H9 (cell line): ENCODE measurements around the gene PTGER3. TPM values are rescaled to one million over a fixed set of nuclear protein-coding genes. Genes with fewer than 3 reads are reported as not detected.

ENCODE experiments used
- DNase-seq: peaks from one replicate; pipeline ENCODE4 v3.0.0-alpha.2; 2017
- H2AFZ ChIP-seq: one replicate; pipeline ENCODE4 v1.6.1; 2013; ENCODE audit warnings: mild to moderate bottlenecking, low read length, control low read depth, moderate library complexity
- H2AK5ac ChIP-seq: 2 replicates; pipeline ENCODE4 v1.6.1; 2013; ENCODE audit warnings: low read length, control low read depth, mixed read lengths; ENCODE audit not compliant: insufficient read length
- H2BK120ac ChIP-seq: one replicate; pipeline ENCODE4 v1.6.1; 2013; ENCODE audit warnings: low read depth, mild to moderate bottlenecking, low read length, control low read depth, inconsistent platforms; ENCODE audit not compliant: poor library complexity, severe bottlenecking
- H2BK12ac ChIP-seq: 2 replicates; pipeline ENCODE4 v1.6.1; 2013; ENCODE audit warnings: low read length, control low read depth, mixed read lengths, low read depth; ENCODE audit not compliant: insufficient read length
- H2BK15ac ChIP-seq: 2 replicates; pipeline ENCODE4 v1.6.1; 2013; ENCODE audit warnings: low read depth, low read length, control low read depth
- H2BK20ac ChIP-seq: one replicate; pipeline ENCODE4 v1.6.1; 2013; ENCODE audit warnings: low read depth, mild to moderate bottlenecking, low read length, control low read depth, inconsistent platforms; ENCODE audit not compliant: poor library complexity, severe bottlenecking
- H2BK5ac ChIP-seq: 2 replicates; pipeline ENCODE4 v1.6.1; 2013; ENCODE audit warnings: low read length, control low read depth, mixed read lengths; ENCODE audit not compliant: insufficient read length
- H3K14ac ChIP-seq: 2 replicates; pipeline ENCODE4 v1.6.1; 2013; ENCODE audit warnings: low read length, control low read depth; ENCODE audit not compliant: insufficient read depth
- H3K18ac ChIP-seq: 2 replicates; pipeline ENCODE4 v1.6.1; 2013; ENCODE audit warnings: low read depth, mild to moderate bottlenecking, mixed read lengths, low read length, control low read depth; ENCODE audit not compliant: insufficient read length
- H3K23ac ChIP-seq: 2 replicates; pipeline ENCODE4 v1.6.1; 2013; ENCODE audit warnings: low read length, control low read depth, mixed read lengths, low read depth; ENCODE audit not compliant: insufficient read length
- H3K23me2 ChIP-seq: 2 replicates; pipeline ENCODE4 v1.6.1; 2013; ENCODE audit warnings: low read depth, mild to moderate bottlenecking, mixed read lengths, low read length, control low read depth; ENCODE audit not compliant: insufficient read length, poor library complexity, severe bottlenecking
- H3K27ac ChIP-seq: 2 replicates; pipeline ENCODE4 v1.5.1; 2013; ENCODE audit warnings: low read length, control low read depth, mixed read lengths, low read depth; ENCODE audit not compliant: insufficient read length
- H3K27me3 ChIP-seq: 2 replicates; pipeline ENCODE4 v1.6.1; 2013; ENCODE audit warnings: low read length, control low read depth, inconsistent platforms; ENCODE audit not compliant: insufficient read depth
- H3K4ac ChIP-seq: 2 replicates; pipeline ENCODE4 v1.6.1; 2013; ENCODE audit warnings: low read depth, mild to moderate bottlenecking, control low read depth, inconsistent platforms, low read length, moderate library complexity
- H3K4me1 ChIP-seq: 2 replicates; pipeline ENCODE4 v1.6.1; 2013; ENCODE audit warnings: low read length, control low read depth, inconsistent platforms; ENCODE audit not compliant: insufficient read depth
- H3K4me2 ChIP-seq: 2 replicates; pipeline ENCODE4 v1.6.1; 2013; ENCODE audit warnings: low read length, control low read depth, mixed read lengths; ENCODE audit not compliant: insufficient read length, insufficient read depth
- H3K56ac ChIP-seq: 2 replicates; pipeline ENCODE4 v1.6.1; 2013; ENCODE audit warnings: low read depth, mild to moderate bottlenecking, mixed read lengths, low read length, control low read depth; ENCODE audit not compliant: insufficient read length
- H3K79me1 ChIP-seq: 2 replicates; pipeline ENCODE4 v1.6.1; 2013; ENCODE audit warnings: low read depth, mild to moderate bottlenecking, moderate library complexity, low read length, control low read depth, inconsistent platforms; ENCODE audit not compliant: insufficient read depth, poor library complexity, severe bottlenecking
- H3K79me2 ChIP-seq: 2 replicates; pipeline ENCODE4 v1.6.1; 2013; ENCODE audit warnings: low read length, control low read depth, inconsistent platforms; ENCODE audit not compliant: insufficient read depth
- H3K9ac ChIP-seq: 2 replicates; pipeline ENCODE4 v1.6.1; 2013; ENCODE audit warnings: low read length, control low read depth, mixed read lengths; ENCODE audit not compliant: insufficient read length; ENCODE audit errors: extremely low read depth
- H3K9me3 ChIP-seq: one replicate; pipeline ENCODE4 v1.6.1; 2013; ENCODE audit warnings: low read depth, low read length, inconsistent platforms; ENCODE audit not compliant: control insufficient read depth
- H3T11ph ChIP-seq: one replicate; pipeline ENCODE4 v1.6.1; 2013; ENCODE audit warnings: mild to moderate bottlenecking, low read length, control low read depth, inconsistent platforms
- H4K20me1 ChIP-seq: one replicate; pipeline ENCODE4 v1.6.1; 2013; ENCODE audit not compliant: control insufficient read depth, insufficient read length, insufficient read depth
- H4K5ac ChIP-seq: 2 replicates; pipeline ENCODE4 v1.6.1; 2013; ENCODE audit warnings: low read depth, mild to moderate bottlenecking, mixed read lengths, low read length, control low read depth; ENCODE audit not compliant: insufficient read length
- H4K8ac ChIP-seq: replicated peaks from 2 replicates; pipeline ENCODE4 v1.6.1; 2013; ENCODE audit warnings: low read length, control low read depth, mixed read lengths, low read depth; ENCODE audit not compliant: insufficient read length
- H4K91ac ChIP-seq: 2 replicates; pipeline ENCODE4 v1.6.1; 2013; ENCODE audit warnings: low read depth, mild to moderate bottlenecking, moderate library complexity, mixed read lengths, low read length, control low read depth; ENCODE audit not compliant: insufficient read length
- H3K27ac Mint-ChIP-seq, 3 experiments: 2 replicates in 2 of 3; 3 replicates in 1 of 3; pipeline ENCODE4 v1.8.0; 2020 to 2021; ENCODE audit warnings: mixed read lengths in 3 of 3, mild to moderate bottlenecking in 1 of 3, moderate library complexity in 1 of 3
- H3K27me3 Mint-ChIP-seq: 2 replicates; pipeline ENCODE4 v1.8.0; 2021; ENCODE audit warnings: low read depth, mild to moderate bottlenecking, moderate library complexity, mixed read lengths
- H3K36me3 Mint-ChIP-seq, 3 experiments: 2 replicates in 2 of 3; 3 replicates in 1 of 3; pipeline ENCODE4 v1.8.0; 2020 to 2021; ENCODE audit warnings: low read depth in 3 of 3, mixed read lengths in 3 of 3; ENCODE audit not compliant: insufficient read depth in 1 of 3
- H3K4me1 Mint-ChIP-seq, 2 experiments: 2 replicates each; pipeline ENCODE4 v1.8.0; 2020; ENCODE audit warnings: mixed read lengths in 2 of 2
- H3K4me3 Mint-ChIP-seq, 2 experiments: 2 replicates in 1 of 2; 3 replicates in 1 of 2; pipeline ENCODE4 v1.8.0; 2020 to 2021; ENCODE audit warnings: mild to moderate bottlenecking in 2 of 2, mixed read lengths in 2 of 2, moderate library complexity in 1 of 2
- H3K9me3 Mint-ChIP-seq, 2 experiments: 2 replicates in 1 of 2; 3 replicates in 1 of 2; pipeline ENCODE4 v1.8.0; 2020; ENCODE audit warnings: mild to moderate bottlenecking in 2 of 2, mixed read lengths in 2 of 2, moderate library complexity in 1 of 2
- CTCF ChIP-seq: fragments of 200-600 bp; sonication (generic); conservative IDR thresholded peaks from 3 replicates; pipeline ENCODE4 v1.8.0; 2021; ENCODE audit warnings: antibody characterized with exemption, mild to moderate bottlenecking
- total RNA-seq: library from RNA; stranded (reverse); gene quantifications from 2 replicates; pipeline ENCODE4 v1.2.1, GENCODE V29; 2021

The PTGER3 gene
- total RNA-seq, 1 experiment from 2014 or later: 0.26 TPM

DNA sequence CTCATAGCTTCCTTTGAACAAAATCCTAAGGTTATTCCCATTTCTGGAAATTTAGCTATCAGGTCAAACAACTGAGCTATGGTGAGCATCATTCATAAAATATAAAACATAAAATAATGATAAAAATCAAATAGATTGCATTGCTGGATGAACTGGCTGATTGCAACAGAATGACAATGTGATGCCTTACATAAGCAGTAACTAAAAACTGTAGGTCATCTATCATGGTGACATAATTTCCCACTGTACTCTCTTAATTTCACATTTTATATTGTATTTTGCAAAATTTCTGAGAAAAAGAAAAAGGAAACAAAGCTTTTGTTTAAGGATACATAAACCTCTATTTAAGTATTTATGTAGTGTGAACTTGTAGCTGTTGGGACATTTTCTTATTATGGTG lies 4.6 kb downstream of the PTGER3 start:
- Mint-ChIP-seq H3K27me3 (peaks cover 29% of the 10 kb centered on the region), H3K9me3 (no peaks in the 10 kb centered on the region), H3K36me3 (no peaks in the 10 kb centered on the region), H3K4me3 (no peak overlapping the region), H3K4me1 (peaks cover 2% of the 10 kb centered on the region in 2 experiments; a peak in 3 of 4 replicates), H3K27ac (no peak overlapping the region)
- no peak overlapping the region for H3K4me2 ChIP-seq
- no peak overlapping the region for H3K14ac ChIP-seq
- no peak overlapping the region for H4K91ac ChIP-seq
- no peak overlapping the region for H3K27ac ChIP-seq
- no peak for DNase-seq
- no peaks in the 10 kb centered on the region for H3K79me1 ChIP-seq
- H3K18ac ChIP-seq: no peak overlapping the region
- H3K9me3 ChIP-seq: no peaks in the 10 kb centered on the region
- no peak overlapping the region for H2BK120ac ChIP-seq
- H2BK5ac ChIP-seq: no peak overlapping the region
- H3K4me1 ChIP-seq: no peaks in the 10 kb centered on the region
- H3K79me2 ChIP-seq: no peaks in the 10 kb centered on the region
- H4K5ac ChIP-seq: no peak overlapping the region
- H2AFZ ChIP-seq: no peak overlapping the region
- H3K9ac ChIP-seq: no peak overlapping the region
- H3K23me2 ChIP-seq: peaks cover 9% of the 10 kb centered on the region
- no peak overlapping the region for H4K8ac ChIP-seq
- H4K20me1 ChIP-seq: no peaks in the 10 kb centered on the region
- peaks cover 8% of the 10 kb centered on the region; the same call in 1 of the 2 replicates for H3K27me3 ChIP-seq
- H2BK20ac ChIP-seq: no peak overlapping the region
- no peak for TF ChIP-seq CTCF
- no peak overlapping the region for H3K4ac ChIP-seq
- no peak overlapping the region for H3K56ac ChIP-seq
- no peak overlapping the region for H3T11ph ChIP-seq
- H2BK12ac ChIP-seq: no peak overlapping the region
- H2BK15ac ChIP-seq: no peak overlapping the region
- no peak overlapping the region for H3K23ac ChIP-seq
- no peak overlapping the region for H2AK5ac ChIP-seq
